Naive thymus-derived CD8-positive, alpha-beta T cell (primary cell): ENCODE measurements around the gene RPS15A. TPM values are rescaled to one million over a fixed set of nuclear protein-coding genes. Genes with fewer than 3 reads are reported as not detected.
A peak's percentile ranks its signal among the peaks of the same experiment; 100 is the strongest.
"Not testable (repeated sequence)": the region's sequence is repeated elsewhere in the genome, so short reads cannot be mapped to it uniquely, and the experiment has no call there.

ENCODE experiments used
- ATAC-seq, 2 donors: fragments of 150-1000 bp; cut with Tn5 transposase in 1 of 2; sonication (Bioruptor Pico), chemical (Tn5 transposase) in 1 of 2; 1 replicate in 1 of 2; 2 replicates in 1 of 2; pipeline ENCODE4 v1.10.0; 2021; ENCODE audit warnings: mild to moderate bottlenecking in 2 of 2, moderate library complexity in 2 of 2
- POLR2A ChIA-PET: fragments of 350-600 bp; sonication (Branson Sonifier 250); formaldehyde crosslinking; loops from one replicate; lab custom pipeline; 2021; ENCODE audit warnings: antibody characterized with exemption; lab: Charles Lee
- DNase-seq, 10 donors: peaks; one replicate each; pipeline versions ENCODE4 v3.0.0 to v3.0.0-alpha.2; 2020 to 2022
- H3K27ac Mint-ChIP-seq, 10 donors: one replicate each; pipeline ENCODE4 v1.8.0; 2020 to 2022; ENCODE audit warnings: mild to moderate bottlenecking in 10 of 10, mixed read lengths in 10 of 10, moderate library complexity in 4 of 10, inconsistent platforms in 1 of 10
- H3K27me3 Mint-ChIP-seq, 5 donors: one replicate each; pipeline ENCODE4 v1.8.0; 2021 to 2022; ENCODE audit warnings: mixed read lengths in 5 of 5
- H3K36me3 Mint-ChIP-seq, 3 donors: one replicate each; pipeline ENCODE4 v1.8.0; 2020 to 2022; ENCODE audit warnings: mixed read lengths in 3 of 3, mild to moderate bottlenecking in 2 of 3, inconsistent platforms in 1 of 3
- H3K4me1 Mint-ChIP-seq, 4 donors: one replicate each; pipeline ENCODE4 v1.8.0; 2021 to 2022; ENCODE audit warnings: mixed read lengths in 4 of 4
- H3K4me3 Mint-ChIP-seq, 10 donors: one replicate each; pipeline ENCODE4 v1.8.0; 2020 to 2022; ENCODE audit warnings: mild to moderate bottlenecking in 10 of 10, mixed read lengths in 10 of 10, moderate library complexity in 6 of 10, inconsistent platforms in 1 of 10
- H3K9me3 Mint-ChIP-seq, 9 donors: one replicate each; pipeline ENCODE4 v1.8.0; 2020 to 2022; ENCODE audit warnings: mixed read lengths in 9 of 9, mild to moderate bottlenecking in 3 of 9, inconsistent platforms in 1 of 9, moderate library complexity in 1 of 9
- polyA plus RNA-seq, 3 donors: library from polyadenylated mRNA; unstranded; fragments of 300-500 nt; fragmentation: Illumina TruSeq; gene quantifications; one replicate each; pipeline ENCODE4 v1.2.3, GENCODE V29; 2021
- total RNA-seq, 8 experiments: library from RNA in 2 of 8; stranded (reverse) in 2 of 8; gene quantifications; one replicate each; pipeline ENCODE4 v1.2.3 and lab custom pipeline; 2021 to 2026

The RPS15A gene
- total and polyA plus RNA-seq, 5 experiments from 2014 or later = 3,226 to 5,165 (median 4,112) TPM

- ATAC-seq (no peak), DNase-seq (no peak)
- H3K9me3 Mint-ChIP-seq = no peaks in the 10 kb centered on the region
- peaks cover 10 to 34% (median 27%) of the 10 kb centered on the region in 4 donors for H3K4me1 Mint-ChIP-seq
- H3K27me3 Mint-ChIP-seq = no peaks in the 10 kb centered on the region
- POLR2A ChIA-PET = interaction anchor here (5.7 kb wide), 1 partner anchor 10 kb away, joined by 106 read pairs; the partner anchor contains the start of gene ARL6IP1
- peaks cover 20 to 77% (median 23%) of the 10 kb centered on the region in 3 donors for H3K36me3 Mint-ChIP-seq
- peak overlapping the region in 3 of 10 donors; percentile 9 to 64 (median 33) for H3K27ac Mint-ChIP-seq
- H3K4me3 Mint-ChIP-seq = no peak overlapping the region
These were observed 2.8 kb upstream of the RPS15A start for GRCh38 chr16:18792836-18793433.

- ATAC-seq (no peak), DNase-seq (no peak)
- H3K9me3 Mint-ChIP-seq = no peaks in the 10 kb centered on the region
- no peaks in the 10 kb centered on the region for H3K27me3 Mint-ChIP-seq
- POLR2A ChIA-PET = interaction anchor here (0.9 to 5.7 kb wide), 6 partner anchors 9 to 766 kb away, joined by 3 to 106 read pairs (median 10); partner anchors contain the start of genes ARL6IP1, SMG1 and VPS35L
- H3K4me1 Mint-ChIP-seq = peaks cover 26 to 59% (median 57%) of the 10 kb centered on the region in 4 donors
- peaks cover 32 to 82% (median 44%) of the 10 kb centered on the region in 3 donors for H3K36me3 Mint-ChIP-seq
- H3K4me3 Mint-ChIP-seq = peak overlapping the region; percentile 94 to 99 (median 97)
- H3K27ac Mint-ChIP-seq = peak overlapping the region; percentile 94 to 98 (median 96)
These were observed 652 bp downstream of the RPS15A start for GRCh38 chr16:18789515-18789849.

- POLR2A ChIA-PET = interaction anchor here (0.9 to 5.7 kb wide), 6 partner anchors 9 to 766 kb away, joined by 3 to 106 read pairs (median 10); partner anchors contain the start of genes ARL6IP1, SMG1 and VPS35L
- H3K36me3 Mint-ChIP-seq = peaks cover 32 to 82% (median 47%) of the 10 kb centered on the region in 3 donors
- DNase-seq = no peak
- no peaks in the 10 kb centered on the region for H3K27me3 Mint-ChIP-seq
- H3K4me3 Mint-ChIP-seq = peak overlapping the region; percentile 94 to 99 (median 97)
- no peaks in the 10 kb centered on the region for H3K9me3 Mint-ChIP-seq
- peaks cover 26 to 60% (median 60%) of the 10 kb centered on the region in 4 donors for H3K4me1 Mint-ChIP-seq
- H3K27ac Mint-ChIP-seq = peak overlapping the region; percentile 94 to 98 (median 96)
- ATAC-seq = no peak
These were observed 1.2 kb downstream of the RPS15A start for GRCh38 chr16:18788828-18789514.

GRCh38 chr16:18784917-18785623 is 5.1 kb downstream of the RPS15A start:
- Mint-ChIP-seq H3K36me3 (peaks cover 27 to 80% (median 46%) of the 10 kb centered on the region in 3 donors), H3K9me3 (no peaks in the 10 kb centered on the region), H3K27ac (peak overlapping the region in 7 of 10 donors; percentile 29 to 78 (median 72)), H3K27me3 (no peaks in the 10 kb centered on the region), H3K4me1 (peaks cover 24 to 66% (median 60%) of the 10 kb centered on the region in 4 donors), H3K4me3 (peak overlapping the region; percentile 17 to 57 (median 37))
- ATAC-seq = no peak
- POLR2A ChIA-PET = no interaction called here
- no peak for DNase-seq

- DNase-seq = no peak
- no peaks in the 10 kb centered on the region for H3K9me3 Mint-ChIP-seq
- no peaks in the 10 kb centered on the region for H3K27me3 Mint-ChIP-seq
- peak overlapping the region in 4 of 10 donors; percentile 6 to 72 (median 41) for H3K27ac Mint-ChIP-seq
- POLR2A ChIA-PET = interaction anchor here (1.6 kb wide), 1 partner anchor 18 kb away, joined by 6 read pairs; the partner anchor contains the start of gene ARL6IP1
- H3K4me3 Mint-ChIP-seq = no peak overlapping the region
- H3K36me3 Mint-ChIP-seq = peaks cover 17 to 70% (median 40%) of the 10 kb centered on the region in 3 donors
- peaks cover 24 to 56% (median 48%) of the 10 kb centered on the region in 4 donors for H3K4me1 Mint-ChIP-seq
- no peak for ATAC-seq
These were observed 6.4 kb downstream of the RPS15A start for GRCh38 chr16:18783430-18784341.

- Mint-ChIP-seq H3K27ac (peak overlapping the region in 4 of 10 donors; percentile 6 to 72 (median 36)), H3K4me3 (peak overlapping the region in 2 of 10 donors; percentile 31 to 43), H3K27me3 (no peaks in the 10 kb centered on the region), H3K4me1 (peaks cover 15 to 48% (median 40%) of the 10 kb centered on the region in 4 donors), H3K9me3 (no peaks in the 10 kb centered on the region), H3K36me3 (peaks cover 8 to 64% (median 31%) of the 10 kb centered on the region in 3 donors)
- POLR2A ChIA-PET = interaction anchor here (1.6 kb wide), 1 partner anchor 19 kb away, joined by 6 read pairs; the partner anchor contains the start of gene ARL6IP1
- no peak for DNase-seq
- ATAC-seq = peak; percentile 23 to 41
These were observed 7.3 kb downstream of the RPS15A start for GRCh38 chr16:18782697-18783429.

- H3K4me3 Mint-ChIP-seq, DNase-seq, H3K27me3 Mint-ChIP-seq, H3K9me3 Mint-ChIP-seq, POLR2A ChIA-PET, ATAC-seq: not testable (repeated sequence)
- Mint-ChIP-seq H3K27ac (peak overlapping the region in 1 of 10 donors; percentile 18), H3K36me3 (peaks cover 0 to 53% (median 22%) of the 10 kb centered on the region in 3 donors), H3K4me1 (peaks cover 7 to 32% (median 25%) of the 10 kb centered on the region in 4 donors)
These were observed 8.9 kb downstream of the RPS15A start for GRCh38 chr16:18781232-18781631.

GRCh38 chr16:18780460-18781026 is 9.6 kb downstream of the RPS15A start:
- H3K4me3 Mint-ChIP-seq, H3K27ac Mint-ChIP-seq, H3K9me3 Mint-ChIP-seq, H3K27me3 Mint-ChIP-seq, DNase-seq, POLR2A ChIA-PET: not testable (repeated sequence)
- Mint-ChIP-seq H3K4me1 (peaks cover 5 to 25% (median 18%) of the 10 kb centered on the region in 4 donors), H3K36me3 (peaks cover 0 to 46% (median 15%) of the 10 kb centered on the region in 3 donors)
- ATAC-seq = peak in 1 of 2 donors; percentile 15

GRCh38 chr16:18777664-18778063 is 12.5 kb downstream of the RPS15A start:
- peaks cover 0 to 17% (median 3%) of the 10 kb centered on the region in 3 donors for H3K36me3 Mint-ChIP-seq
- DNase-seq, H3K27me3 Mint-ChIP-seq, POLR2A ChIA-PET, H3K4me3 Mint-ChIP-seq, H3K27ac Mint-ChIP-seq, H3K4me1 Mint-ChIP-seq, ATAC-seq, H3K9me3 Mint-ChIP-seq: not testable (repeated sequence)

GRCh38 chr16:18776334-18776733 is 13.8 kb downstream of the RPS15A start:
- H3K36me3 Mint-ChIP-seq = peaks cover 0 to 11% (median 3%) of the 10 kb centered on the region in 3 donors
- POLR2A ChIA-PET, H3K27ac Mint-ChIP-seq, ATAC-seq, DNase-seq, H3K4me3 Mint-ChIP-seq, H3K27me3 Mint-ChIP-seq, H3K9me3 Mint-ChIP-seq, H3K4me1 Mint-ChIP-seq: not testable (repeated sequence)

GRCh38 chr16:18774651-18775050 is 15.5 kb downstream of the RPS15A start:
- not testable (repeated sequence) for H3K27ac Mint-ChIP-seq, H3K27me3 Mint-ChIP-seq

More at GRCh38 chr16:18774651-18775050, 15.5 kb downstream of the RPS15A start:
- DNase-seq, H3K4me1 Mint-ChIP-seq, H3K4me3 Mint-ChIP-seq, H3K36me3 Mint-ChIP-seq, H3K9me3 Mint-ChIP-seq, ATAC-seq, POLR2A ChIA-PET: not testable (repeated sequence)
